IMR-90 (cell line): ENCODE data around the gene PCSK5. TPM values are rescaled to one million over a fixed set of nuclear protein-coding genes. Genes with fewer than 3 reads are reported as not detected.

Experiments used
- ATAC-seq: fragments of 200-7000 bp; cut with Tn5 transposase; 2 replicates; pipeline ENCODE4 v1.9.1; 2020; ENCODE audit warnings: low read depth, mild to moderate bottlenecking, moderate library complexity
- BruUV-seq: library from RNA; stranded (reverse); fragments of 400-500 nt; replicated peaks from 2 replicates; lab custom pipeline; 2021; lab: Mats Ljungman, UMichigan
- CTCF ChIA-PET: fragments of 300-600 bp; formaldehyde crosslinking; extraction: SDS; loops from one replicate; lab custom pipeline; 2021; ENCODE audit warnings: antibody characterized with exemption; lab: Yijun Ruan, JAX
- POLR2A ChIA-PET: fragments of 300-600 bp; sonication (Branson Sonifier 250); formaldehyde crosslinking; loops from one replicate; lab custom pipeline; 2022; ENCODE audit warnings: antibody characterized with exemption; ENCODE audit not compliant: unreplicated experiment; lab: Charles Lee
- DNase-seq: peaks from one replicate; pipeline ENCODE4 v3.0.0; 2013
- H2AFZ ChIP-seq: replicated peaks from 2 replicates; pipeline ENCODE3; 2013; ENCODE audit warnings: low read length, mild to moderate bottlenecking; ENCODE audit not compliant: poor library complexity
- H2AK5ac ChIP-seq: 2 replicates; pipeline ENCODE4 v1.6.1; 2013; ENCODE audit warnings: low read depth, low read length, inconsistent platforms
- H2AK9ac ChIP-seq: replicated peaks from 2 replicates; pipeline ENCODE3; 2013; ENCODE audit warnings: mild to moderate bottlenecking, low read depth, low read length, moderate library complexity; ENCODE audit not compliant: poor library complexity
- H2BK120ac ChIP-seq: 2 replicates; pipeline ENCODE4 v1.6.1; 2013; ENCODE audit warnings: low read depth, low read length, inconsistent platforms
- H2BK15ac ChIP-seq: 3 replicates; pipeline ENCODE4 v1.6.1; 2013; ENCODE audit warnings: low read depth, low read length, inconsistent platforms
- H2BK20ac ChIP-seq: 2 replicates; pipeline ENCODE4 v1.6.1; 2013; ENCODE audit warnings: low read depth, mild to moderate bottlenecking, inconsistent platforms, low read length, moderate library complexity
- H2BK5ac ChIP-seq: 2 replicates; pipeline ENCODE4 v1.6.1; 2013; ENCODE audit warnings: mild to moderate bottlenecking, low read depth, low read length, inconsistent platforms; ENCODE audit not compliant: poor library complexity, severe bottlenecking
- H3K14ac ChIP-seq: replicated peaks from 2 replicates; pipeline ENCODE4 v1.6.1; 2013; ENCODE audit warnings: low read depth, low read length, inconsistent platforms
- H3K18ac ChIP-seq: 2 replicates; pipeline ENCODE4 v1.6.1; 2013; ENCODE audit warnings: low read depth, low read length, control low read depth
- H3K23ac ChIP-seq: 2 replicates; pipeline ENCODE4 v1.6.1; 2013; ENCODE audit warnings: low read depth, low read length, inconsistent platforms
- H3K27ac ChIP-seq: 2 replicates; pipeline ENCODE4 v1.5.1; 2013; ENCODE audit warnings: mild to moderate bottlenecking, control low read depth, low read length; ENCODE audit not compliant: insufficient read depth
- H3K27me3 ChIP-seq: 2 replicates; pipeline ENCODE4 v1.6.1; 2013; ENCODE audit warnings: low read length; ENCODE audit not compliant: control insufficient read depth, insufficient read depth
- H3K36me3 ChIP-seq: 2 replicates; pipeline ENCODE4 v1.6.1; 2013; ENCODE audit warnings: low read length, mixed read lengths; ENCODE audit not compliant: control insufficient read depth, insufficient read depth
- H3K4ac ChIP-seq: 2 replicates; pipeline ENCODE4 v1.6.1; 2013; ENCODE audit warnings: low read depth, low read length, inconsistent platforms
- H3K4me1 ChIP-seq: 2 replicates; pipeline ENCODE4 v1.6.1; 2013; ENCODE audit warnings: low read length, mixed read lengths; ENCODE audit not compliant: control insufficient read depth, insufficient read depth
- H3K4me2 ChIP-seq: 2 replicates; pipeline ENCODE4 v1.6.1; 2013; ENCODE audit warnings: low read depth, mild to moderate bottlenecking, control low read depth, low read length, moderate library complexity
- H3K4me3 ChIP-seq: 2 replicates; pipeline ENCODE4 v1.5.1; 2013; ENCODE audit warnings: low read depth, mild to moderate bottlenecking, control low read depth, low read length, moderate library complexity; ENCODE audit not compliant: insufficient read depth
- H3K56ac ChIP-seq: 2 replicates; pipeline ENCODE4 v1.6.1; 2013; ENCODE audit warnings: low read length, inconsistent platforms; ENCODE audit not compliant: insufficient read depth; ENCODE audit errors: extremely low read depth
- H3K79me1 ChIP-seq, 2 experiments: 2 replicates each; pipeline ENCODE4 v1.6.1; 2013; ENCODE audit warnings: low read length in 2 of 2, inconsistent platforms in 1 of 2, low read depth in 1 of 2
- H3K9ac ChIP-seq: 2 replicates; pipeline ENCODE4 v1.6.1; 2013; ENCODE audit warnings: low read depth, low read length, control low read depth
- H3K9me1 ChIP-seq: 2 replicates; pipeline ENCODE4 v1.6.1; 2013; ENCODE audit warnings: low read length, inconsistent platforms; ENCODE audit not compliant: insufficient read depth
- H3K9me3 ChIP-seq: 2 replicates; pipeline ENCODE4 v1.6.1; 2013; ENCODE audit warnings: low read length; ENCODE audit not compliant: control insufficient read depth, insufficient read depth
- H4K20me1 ChIP-seq: 2 replicates; pipeline ENCODE4 v1.6.1; 2013; ENCODE audit warnings: low read length, inconsistent platforms; ENCODE audit not compliant: insufficient read depth
- H4K5ac ChIP-seq: 2 replicates; pipeline ENCODE4 v1.6.1; 2013; ENCODE audit warnings: mild to moderate bottlenecking, low read depth, low read length, control low read depth
- H4K8ac ChIP-seq, 2 experiments: 2 replicates each; pipeline ENCODE4 v1.6.1; 2013; ENCODE audit warnings: low read depth in 2 of 2, low read length in 2 of 2, control low read depth in 1 of 2, inconsistent platforms in 1 of 2
- H4K91ac ChIP-seq: 2 replicates; pipeline ENCODE4 v1.6.1; 2013; ENCODE audit warnings: low read depth, low read length, inconsistent platforms; ENCODE audit not compliant: insufficient read depth
- BHLHE40 ChIP-seq: fragments of 150-350 bp; IDR thresholded peaks from 2 replicates; pipeline ENCODE4 v1.6.1; 2016; ENCODE audit warnings: mild to moderate bottlenecking, low read depth, low read length
- CEBPB ChIP-seq: IDR thresholded peaks from 2 replicates; pipeline ENCODE4 v1.6.1; 2012; ENCODE audit warnings: low read depth, low read length, improper control_type of control experiment
- CTCF ChIP-seq: conservative IDR thresholded peaks from 2 replicates; pipeline ENCODE4 v1.5.1; 2012; ENCODE audit warnings: mild to moderate bottlenecking, low read depth, low read length, improper control_type of control experiment
- ELK1 ChIP-seq: fragments of 150-350 bp; IDR thresholded peaks from 2 replicates; pipeline ENCODE4 v1.6.1; 2016; ENCODE audit warnings: low read depth, mild to moderate bottlenecking, low read length, moderate library complexity, borderline replicate concordance
- FOS ChIP-seq: fragments of 150-350 bp; IDR thresholded peaks from 2 replicates; pipeline ENCODE4 v1.6.1; 2016; ENCODE audit warnings: low read depth, low read length
- MAFK ChIP-seq: IDR thresholded peaks from 2 replicates; pipeline ENCODE4 v1.6.1; 2012; ENCODE audit warnings: low read depth, low read length, improper control_type of control experiment
- MAZ ChIP-seq: IDR thresholded peaks from 2 replicates; pipeline ENCODE4 v1.6.1; 2012; ENCODE audit warnings: low read depth, mild to moderate bottlenecking, low read length, improper control_type of control experiment, moderate library complexity, borderline replicate concordance
- MXI1 ChIP-seq: IDR thresholded peaks from 2 replicates; pipeline ENCODE4 v1.6.1; 2012; ENCODE audit warnings: low read depth, mild to moderate bottlenecking, low read length, moderate library complexity, borderline replicate concordance
- RAD21 ChIP-seq: IDR thresholded peaks from 2 replicates; pipeline ENCODE4 v1.6.1; 2012; ENCODE audit warnings: low read length, improper control_type of control experiment
- RCOR1 ChIP-seq: IDR thresholded peaks from 2 replicates; pipeline ENCODE4 v1.6.1; 2012; ENCODE audit warnings: mild to moderate bottlenecking, low read length, improper control_type of control experiment; ENCODE audit not compliant: insufficient replicate concordance
- USF2 ChIP-seq: fragments of 150-350 bp; IDR thresholded peaks from 2 replicates; pipeline ENCODE4 v1.6.1; 2017; ENCODE audit warnings: mild to moderate bottlenecking, antibody characterized with exemption, low read length, low read depth
- WGBS, 2 experiments: methylation state at CpG; one replicate each; pipeline versions ENCODE4 v1.1.5 to v1.1.7; 2013; ENCODE audit warnings: missing lambda C conversion rate in 2 of 2; ENCODE audit not compliant: insufficient read length in 1 of 2; ENCODE audit errors: extremely low coverage in 2 of 2; 5-methylcytosine and 5-hydroxymethylcytosine counted together
- dilution Hi-C: fragments of 300-500 bp; cut with HindIII; formaldehyde crosslinking; loops from one replicate; pipeline ENCODE4 v1.14.3; 2018; ENCODE audit warnings: low sequenced_read_pairs; ENCODE audit not compliant: unreplicated experiment
- in situ Hi-C: fragments of 300-500 bp; cut with MboI; formaldehyde crosslinking; loops from 3 replicates; pipeline ENCODE4 v1.14.3; 2019; ENCODE audit warnings: low sequenced_read_pairs, inconsistent platforms, mixed read lengths
- intact Hi-C: fragments of 100-400 bp; cut with micrococcal nuclease; formaldehyde crosslinking; loops from 2 replicates; pipeline ENCODE4 v1.10.0; 2022
- polyA plus RNA-seq, 3 experiments: library from polyadenylated mRNA; depleted of rRNA; stranded (reverse); fragments of >200 nt; gene quantifications; 2 replicates each; pipeline ENCODE4 v1.2.3, GENCODE V29; 2012; ENCODE audit warnings: low replicate concordance in 1 of 3
- total RNA-seq: library from RNA; depleted of rRNA; stranded (reverse); fragments of >200 nt; gene quantifications from 2 replicates; pipeline ENCODE4 v1.2.3, GENCODE V29; 2012

The PCSK5 gene
- total and polyA plus RNA-seq, 2 of the 4 experiments (the other 2 are of a cell fraction) = 1.5 to 3.0 TPM

- Histone ChIP-seq H3K9me1 (no peaks in the 10 kb centered on the region), H4K8ac (no peak overlapping the region), H3K27ac (no peak overlapping the region), H3K79me1 (no peaks in the 10 kb centered on the region), H2AFZ (no peak overlapping the region), H4K20me1 (no peaks in the 10 kb centered on the region), H3K4ac (no peak overlapping the region), H2BK120ac (no peak overlapping the region), H2AK9ac (no peak overlapping the region), H2BK15ac (no peak overlapping the region), H3K9ac (no peak overlapping the region), H3K4me3 (no peak overlapping the region), H2AK5ac (no peak overlapping the region), H3K27me3 (peaks cover 11% of the 10 kb centered on the region), H3K4me2 (no peak overlapping the region), H3K18ac (no peak overlapping the region), H2BK5ac (no peak overlapping the region), H3K14ac (no peak overlapping the region), H3K9me3 (no peaks in the 10 kb centered on the region), H3K4me1 (no peaks in the 10 kb centered on the region), H4K5ac (no peak overlapping the region), H2BK20ac (no peak overlapping the region), H3K23ac (no peak overlapping the region), H3K56ac (no peak overlapping the region), H4K91ac (no peak overlapping the region), H3K36me3 (no peaks in the 10 kb centered on the region)
- TF ChIP-seq FOS = no peak
- no peak for TF ChIP-seq BHLHE40
- no peak for TF ChIP-seq MAFK
- TF ChIP-seq RAD21 = no peak
- TF ChIP-seq MXI1 = no peak
- no peak for TF ChIP-seq CTCF
- no peak for TF ChIP-seq ELK1
- TF ChIP-seq USF2 = no peak
- no peak for TF ChIP-seq RCOR1
- no peak for TF ChIP-seq CEBPB
- no peak for TF ChIP-seq MAZ
- dilution Hi-C loops (no loop called here), in situ Hi-C loops (no loop called here), intact Hi-C loops (no loop called here)
- no TSS peak for BruUV-seq
- DNase-seq (no peak), ATAC-seq (no peak)
- no CpG with 5 or more reads among the region's 2 CpGs for WGBS, 2 experiments
- CTCF ChIA-PET = no interaction called here
- POLR2A ChIA-PET = interaction anchor here (0.6 kb wide), 1 partner anchor 11 kb away, joined by 3 read pairs; no protein-coding TSS in a partner anchor
Observed at GRCh38 chr9:76359766-76360165, 469.3 kb downstream of the PCSK5 start.
